ENCODE results near the gene ODAD4.
A peak's percentile ranks its signal among the peaks of the same experiment; 100 is the strongest.
"Not testable (repeated sequence)": the region's sequence is repeated elsewhere in the genome, so short reads cannot be mapped to it uniquely, and the experiment has no call there.

Gene ODAD4

GRCh38 chr17:41914358-41914766 is 16.1 kb upstream of the ODAD4 start:
- no peak for DNase-seq

- DNase-seq = no peak
Measured at GRCh38 chr17:41915020-41915419, 15.4 kb upstream of the ODAD4 start.

- no peak for DNase-seq
Measured at GRCh38 chr17:41915566-41915965, 14.9 kb upstream of the ODAD4 start.

GRCh38 chr17:41917192-41917591 is 13.2 kb upstream of the ODAD4 start:
- no peak for DNase-seq

- peak; percentile 93 for DNase-seq
Measured at GRCh38 chr17:41917679-41918313, 12.6 kb upstream of the ODAD4 start.

GRCh38 chr17:41918314-41919164 is 11.9 kb upstream of the ODAD4 start, which contains the start of gene ACLY:
Gene ACLY (minus strand): TSS chr17:41918951. CDS start chr17:41913873, 5,078 bp downstream.
- DNase-seq = peak; percentile 36

- DNase-seq = peak; percentile 100
Measured at GRCh38 chr17:41919165-41919817, 11.1 kb upstream of the ODAD4 start.

GRCh38 chr17:41919840-41920579 is 10.4 kb upstream of the ODAD4 start:
- DNase-seq = no peak

GRCh38 chr17:41920580-41920955 is 9.8 kb upstream of the ODAD4 start:
- no peak for DNase-seq

GRCh38 chr17:41925991-41926590 is 4.3 kb upstream of the ODAD4 start:
- DNase-seq = no peak

GRCh38 chr17:41928693-41929251 is 1.6 kb upstream of the ODAD4 start:
- DNase-seq = no peak

- not testable (repeated sequence) for DNase-seq
Measured at GRCh38 chr17:41930833-41931156, 378 bp downstream of the ODAD4 start.

- DNase-seq = not testable (repeated sequence)
Measured at GRCh38 chr17:41931715-41932114, 1.3 kb downstream of the ODAD4 start.

GRCh38 chr17:41932816-41933389 is 2.5 kb downstream of the ODAD4 start:
- DNase-seq = no peak

GRCh38 chr17:41935641-41936040 is 5.2 kb downstream of the ODAD4 start:
- DNase-seq = no peak

GRCh38 chr17:41937970-41938954 is 7.8 kb downstream of the ODAD4 start:
- peak; percentile 9 for DNase-seq

GRCh38 chr17:41939044-41939692 is 8.8 kb downstream of the ODAD4 start:
- peak; percentile 79 for DNase-seq

- DNase-seq = no peak
Measured at GRCh38 chr17:41939693-41940090, 9.3 kb downstream of the ODAD4 start.

GRCh38 chr17:41941168-41941567 is 10.8 kb downstream of the ODAD4 start:
- DNase-seq = no peak
